RWPE1 (cell line): Measurements from ENCODE around the gene IRS2.

ENCODE experiments used
- CTCF ChIA-PET: fragments of 350-600 bp; sonication (Branson Sonifier 250); formaldehyde crosslinking; extraction: SDS; loops from one replicate; lab custom pipeline; 2021; lab: Yijun Ruan, JAX
- POLR2A ChIA-PET: fragments of 400-600 bp; formaldehyde crosslinking; extraction: SDS; loops from one replicate; lab custom pipeline; 2020; ENCODE audit warnings: antibody characterized with exemption; ENCODE audit not compliant: low non-redundant PET; lab: Yijun Ruan, JAX
- DNase-seq: peaks from one replicate; pipeline ENCODE4 v3.0.0; 2012; ENCODE audit warnings: low spot score
- H3K27ac ChIP-seq: fragments of 450-650 bp; 2 replicates; pipeline ENCODE4 v1.5.1; 2017
- TF ChIP-seq, protein P1 (sequence below): fragments of 450-650 bp; conservative IDR thresholded peaks from 2 replicates; pipeline ENCODE4 v1.5.1; 2017; ENCODE audit warnings: low read depth, mild to moderate bottlenecking

Gene IRS2

DNA sequence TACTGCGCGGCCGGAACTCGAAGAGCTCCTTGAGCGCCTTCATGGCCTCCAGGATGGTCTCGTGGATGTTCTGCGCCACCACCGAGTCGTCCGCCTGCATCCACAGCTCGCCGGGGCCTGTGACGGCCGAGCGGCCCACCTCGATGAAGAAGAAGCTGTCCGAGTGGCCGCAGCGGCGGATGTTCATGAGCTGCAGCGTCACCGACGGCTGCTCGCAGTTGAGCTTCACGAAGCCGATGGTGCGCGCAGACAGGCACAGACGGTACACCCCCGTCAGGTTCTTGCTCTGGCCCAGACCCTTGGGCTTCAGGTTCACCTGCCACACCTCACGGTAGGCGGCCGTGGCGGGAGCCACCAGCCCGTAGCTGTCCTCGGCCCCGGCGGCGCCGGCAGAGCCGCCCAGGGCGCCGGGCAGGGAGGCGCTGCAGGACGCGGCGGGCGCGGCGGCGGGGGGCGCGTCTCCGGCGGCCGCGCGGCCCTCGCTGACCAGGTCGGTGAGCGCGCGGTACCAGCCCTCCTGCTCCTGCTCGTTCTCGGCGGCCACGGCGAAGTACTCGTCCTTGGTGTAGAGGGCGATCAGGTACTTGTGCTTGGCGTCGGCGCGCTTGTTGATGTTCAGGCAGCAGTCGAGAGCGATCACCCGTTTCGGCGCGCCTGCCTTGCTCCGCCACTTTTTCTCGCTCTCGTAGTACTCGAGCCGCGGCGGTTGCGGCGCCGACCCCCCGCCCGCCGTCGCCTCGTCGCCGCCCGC, 1.1 kb downstream of the IRS2 start:
- no peak for DNase-seq
- CTCF ChIA-PET: interaction anchor here (0.6 to 1.2 kb wide), 9 partner anchors 48 to 826 kb away, joined by 3 to 4 read pairs (median 3); no protein-coding TSS in a partner anchor
- POLR2A ChIA-PET: interaction anchor here (0.5 to 0.9 kb wide), 2 partner anchors 41 to 131 kb away, joined by 3 to 8 read pairs; no protein-coding TSS in a partner anchor
- TF ChIP-seq, protein P1, sequence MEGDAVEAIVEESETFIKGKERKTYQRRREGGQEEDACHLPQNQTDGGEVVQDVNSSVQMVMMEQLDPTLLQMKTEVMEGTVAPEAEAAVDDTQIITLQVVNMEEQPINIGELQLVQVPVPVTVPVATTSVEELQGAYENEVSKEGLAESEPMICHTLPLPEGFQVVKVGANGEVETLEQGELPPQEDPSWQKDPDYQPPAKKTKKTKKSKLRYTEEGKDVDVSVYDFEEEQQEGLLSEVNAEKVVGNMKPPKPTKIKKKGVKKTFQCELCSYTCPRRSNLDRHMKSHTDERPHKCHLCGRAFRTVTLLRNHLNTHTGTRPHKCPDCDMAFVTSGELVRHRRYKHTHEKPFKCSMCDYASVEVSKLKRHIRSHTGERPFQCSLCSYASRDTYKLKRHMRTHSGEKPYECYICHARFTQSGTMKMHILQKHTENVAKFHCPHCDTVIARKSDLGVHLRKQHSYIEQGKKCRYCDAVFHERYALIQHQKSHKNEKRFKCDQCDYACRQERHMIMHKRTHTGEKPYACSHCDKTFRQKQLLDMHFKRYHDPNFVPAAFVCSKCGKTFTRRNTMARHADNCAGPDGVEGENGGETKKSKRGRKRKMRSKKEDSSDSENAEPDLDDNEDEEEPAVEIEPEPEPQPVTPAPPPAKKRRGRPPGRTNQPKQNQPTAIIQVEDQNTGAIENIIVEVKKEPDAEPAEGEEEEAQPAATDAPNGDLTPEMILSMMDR: no peak
- H3K27ac ChIP-seq: peak overlapping the region; percentile 95

DNA sequence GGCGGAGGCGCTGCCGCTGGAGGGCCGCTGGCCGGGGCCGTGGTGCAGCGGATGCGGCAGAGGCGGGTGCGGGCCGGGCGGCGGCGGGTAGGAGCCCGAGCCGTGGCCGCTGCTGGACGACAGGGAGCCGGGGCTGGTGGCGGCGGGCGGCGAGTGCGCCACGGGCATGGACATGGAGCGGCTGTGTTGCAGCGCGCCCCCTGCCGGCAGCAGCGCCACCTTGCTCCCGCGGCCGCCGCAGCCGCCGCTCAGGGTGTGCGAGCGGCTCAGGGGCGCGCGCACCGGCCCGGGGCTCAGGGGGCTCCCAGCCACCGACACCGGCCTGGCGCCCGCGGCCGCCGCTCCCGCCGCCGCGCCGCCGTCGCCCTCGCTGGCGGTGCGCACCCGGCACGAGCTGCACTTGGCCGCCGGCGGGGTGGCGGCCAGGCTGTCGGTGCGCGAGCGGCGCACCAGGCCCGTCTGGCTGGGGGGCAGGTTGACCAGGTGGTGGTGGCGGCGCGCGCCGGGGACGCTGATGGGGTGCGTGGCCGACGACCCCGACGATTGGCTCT, 1.7 kb downstream of the IRS2 start:
- TF ChIP-seq, protein P1: peak; percentile 83
- DNase-seq: no peak
- CTCF ChIA-PET: interaction anchor here (0.6 to 1.2 kb wide), 10 partner anchors 47 to 825 kb away, joined by 3 to 4 read pairs (median 3); no protein-coding TSS in a partner anchor
- POLR2A ChIA-PET: interaction anchor here (0.9 kb wide), 1 partner anchor 41 kb away, joined by 3 read pairs; no protein-coding TSS in a partner anchor
- peak overlapping the region; percentile 95 for H3K27ac ChIP-seq

DNA sequence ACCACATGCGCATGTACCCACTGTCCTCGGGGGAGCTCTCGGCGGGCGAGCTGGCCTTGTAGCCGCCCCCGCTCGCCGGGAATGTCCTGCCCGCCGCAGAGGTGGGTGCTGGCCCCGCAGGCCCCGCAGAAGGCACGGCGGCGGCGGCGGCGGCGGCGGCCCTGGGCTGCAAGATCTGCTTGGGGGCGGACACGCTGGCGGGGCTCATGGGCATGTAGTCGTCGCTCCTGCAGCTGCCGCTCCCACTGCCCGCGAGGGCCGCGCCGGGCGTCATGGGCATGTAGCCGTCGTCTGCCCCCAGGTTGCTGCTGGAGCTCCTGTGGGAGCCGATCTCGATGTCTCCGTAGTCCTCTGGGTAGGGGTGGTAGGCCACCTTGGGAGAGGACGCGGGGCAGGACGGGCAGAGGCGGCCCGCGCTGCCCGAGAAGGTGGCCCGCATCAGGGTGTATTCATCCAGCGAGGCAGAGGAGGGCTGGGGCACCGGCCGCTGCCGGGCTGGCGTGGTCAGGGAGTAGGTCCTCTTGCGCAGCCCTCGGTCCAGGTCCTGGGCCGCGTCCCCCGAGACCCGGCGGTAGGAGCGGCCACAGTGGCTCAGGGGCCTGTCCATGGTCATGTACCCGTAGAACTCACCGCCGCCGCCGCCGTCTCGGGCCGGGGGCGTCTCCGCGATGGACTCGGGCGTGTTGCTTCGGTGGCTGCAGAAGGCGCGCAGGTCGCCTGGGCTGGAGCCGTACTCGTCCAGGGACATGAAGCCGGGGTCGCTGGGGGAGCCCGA, 2.4 kb downstream of the IRS2 start:
- H3K27ac ChIP-seq: peak overlapping the region; percentile 95
- no peak for DNase-seq
- ChIA-PET POLR2A (no interaction called here), CTCF (interaction anchor here (0.6 to 1.1 kb wide), 5 partner anchors 154 to 799 kb away, joined by 3 to 7 read pairs (median 3); no protein-coding TSS in a partner anchor)
- TF ChIP-seq, protein P1: no peak

DNA sequence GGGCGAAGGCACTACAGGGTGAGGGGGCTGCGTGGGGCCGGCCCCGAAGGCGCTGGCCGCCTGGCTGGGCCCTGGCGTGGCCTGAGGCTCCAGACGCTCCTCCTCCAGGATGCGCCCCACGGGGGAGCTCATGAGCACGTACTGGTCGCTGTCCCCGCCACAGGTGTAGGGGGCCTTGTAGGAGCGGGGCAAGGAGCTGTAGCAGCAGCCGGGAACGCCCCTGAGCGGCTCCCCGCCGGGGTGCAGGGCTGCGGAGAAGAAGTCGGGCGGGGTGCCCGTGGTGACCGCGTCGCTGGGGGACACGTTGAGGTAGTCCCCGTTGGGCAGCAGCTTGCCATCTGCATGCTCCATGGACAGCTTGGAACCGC, 3.0 kb downstream of the IRS2 start:
- POLR2A ChIA-PET: no interaction called here
- TF ChIP-seq, protein P1: no peak
- CTCF ChIA-PET: interaction anchor here (0.6 to 0.9 kb wide), 3 partner anchors 154 to 798 kb away, joined by 3 to 7 read pairs (median 4); no protein-coding TSS in a partner anchor
- peak overlapping the region; percentile 95 for H3K27ac ChIP-seq
- no peak for DNase-seq

- POLR2A ChIA-PET: no interaction called here
- DNase-seq: no peak
Observed at GRCh38 chr13:109782823-109783431, 3.5 kb downstream of the IRS2 start.

More at GRCh38 chr13:109782823-109783431, 3.5 kb downstream of the IRS2 start:
- CTCF ChIA-PET: interaction anchor here (0.9 kb wide), 1 partner anchor 327 kb away, joined by 4 read pairs; no protein-coding TSS in a partner anchor
- TF ChIP-seq, protein P1: no peak
- peak overlapping the region; percentile 95 for H3K27ac ChIP-seq
